NCI-H2196 treated with DMSO at 0.1 percent for 48 hours (cell line): ENCODE measurements around the gene SNAP23.
A peak's percentile ranks its signal among the peaks of the same experiment; 100 is the strongest.
"Not testable (repeated sequence)": the region's sequence is repeated elsewhere in the genome, so short reads cannot be mapped to it uniquely, and the experiment has no call there.

Experiments used
- DNase-seq: peaks from one replicate; lab custom pipeline; 2025; ENCODE audit not compliant: unreplicated experiment; lab: John Stamatoyannopoulos, UW

Gene SNAP23

DNA sequence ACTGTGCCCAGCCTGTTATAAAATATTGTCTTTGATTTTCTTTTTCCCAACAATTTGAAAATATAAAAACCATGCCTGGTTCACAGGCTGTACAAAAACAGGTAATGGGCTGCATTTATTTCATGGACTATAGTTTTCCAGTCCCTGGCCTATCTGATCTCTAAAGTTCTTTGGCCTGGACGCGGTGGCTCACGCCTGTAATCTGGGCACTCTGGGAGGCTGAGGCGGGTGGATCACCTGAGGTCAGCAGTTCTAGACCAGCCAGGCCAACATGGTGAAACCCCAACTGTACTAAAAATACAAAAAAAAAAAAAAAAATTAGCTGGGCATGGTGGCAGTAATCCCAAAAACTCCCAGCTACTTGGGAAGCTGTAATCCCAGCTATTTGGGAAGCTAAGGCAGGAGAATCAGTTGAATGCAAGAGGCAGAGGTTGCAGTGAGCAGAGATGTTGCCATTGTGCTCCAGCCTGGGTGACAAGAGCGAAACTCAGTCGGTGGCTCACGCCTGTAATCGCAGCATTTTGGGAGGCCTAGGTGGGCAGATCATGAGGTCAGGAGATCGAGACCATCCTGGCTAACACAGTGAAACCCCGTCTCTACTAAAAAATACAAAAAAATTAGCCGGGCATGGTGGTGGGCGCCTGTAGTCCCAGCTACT, 61.2 kb downstream of the SNAP23 start:
- not testable (repeated sequence) for DNase-seq

- no peak for DNase-seq
Observed at GRCh38 chr15:42558739-42559138, 63.3 kb downstream of the SNAP23 start.

GRCh38 chr15:42575188-42576039, 80.0 kb downstream of the SNAP23 start, which contains the start of gene STARD9:
TSS of gene STARD9 (plus strand) at chr15:42575606. CDS start at chr15:42575716, 110 bp downstream.
- peak; percentile 89 for DNase-seq

- DNase-seq, result no peak
Observed at GRCh38 chr15:42576040-42576594, 80.7 kb downstream of the SNAP23 start.

DNA sequence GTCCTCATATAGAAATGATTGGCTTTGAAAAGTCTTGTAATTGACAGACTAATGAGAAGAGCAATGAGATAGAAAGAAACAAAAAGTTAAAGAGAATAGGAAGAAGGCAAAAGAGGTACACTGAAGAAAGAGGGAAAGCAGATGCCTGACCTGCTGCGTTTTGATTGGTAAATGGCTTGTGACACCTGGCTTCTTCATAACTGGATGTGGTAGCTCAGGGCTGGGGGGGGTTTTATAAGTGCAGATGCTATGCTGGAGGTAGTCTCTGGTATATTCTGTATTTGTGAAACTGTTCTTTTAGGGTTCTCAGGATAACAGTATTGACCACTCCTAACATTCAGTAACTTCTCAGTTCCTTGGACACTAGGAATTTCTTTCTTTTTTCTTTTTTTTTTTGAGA, 81.3 kb downstream of the SNAP23 start:
- no peak for DNase-seq

DNA sequence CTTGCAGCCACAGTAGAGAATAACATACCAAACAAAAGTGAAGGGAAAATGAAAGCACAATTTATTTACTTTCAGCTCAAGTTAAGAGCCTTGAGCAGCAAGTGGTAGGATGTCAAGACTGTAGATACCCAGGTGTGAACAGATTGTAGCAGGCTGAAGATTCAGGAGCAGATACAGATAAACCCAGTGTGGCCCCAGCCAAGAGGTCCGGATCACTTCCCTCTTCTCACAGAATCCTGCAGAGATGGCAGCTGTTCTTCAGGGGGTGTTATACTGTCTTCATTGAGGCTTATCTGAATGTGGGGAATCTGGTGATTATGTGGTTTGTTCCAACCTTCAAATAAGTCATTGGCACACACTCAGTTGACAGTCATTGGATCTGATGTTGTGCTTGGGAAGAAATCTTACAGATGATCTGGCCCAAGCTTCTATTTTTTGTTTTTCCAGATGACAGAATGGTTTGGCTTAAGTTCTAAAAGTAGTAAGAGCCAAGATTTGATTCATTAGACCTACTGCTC, 82.1 kb downstream of the SNAP23 start:
- no peak for DNase-seq

DNA sequence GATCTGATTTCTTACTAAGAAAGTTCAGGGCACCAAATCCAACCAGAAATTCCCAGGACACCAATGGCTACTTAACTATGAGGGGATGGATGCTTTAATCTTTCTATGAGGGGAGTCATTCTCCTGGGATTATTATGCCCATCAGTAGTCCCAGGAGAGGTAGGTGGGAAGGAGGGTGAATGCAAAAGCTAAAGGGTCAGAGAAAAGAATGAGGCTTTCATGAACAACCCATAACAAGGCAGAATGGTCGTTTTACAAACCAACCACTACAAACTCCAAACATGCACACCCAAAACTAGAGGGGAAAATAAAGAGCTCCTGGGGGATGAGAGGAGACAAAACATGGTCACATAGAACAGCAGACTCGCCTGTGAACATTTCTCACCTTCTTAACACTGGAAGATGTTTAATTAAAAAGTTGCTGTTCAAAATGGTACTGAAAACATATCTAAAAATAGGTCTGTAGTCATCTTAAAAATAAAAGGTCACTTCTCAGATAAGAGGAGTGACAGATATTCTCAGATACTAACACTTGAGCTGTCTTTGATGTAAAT, 83.6 kb downstream of the SNAP23 start:
- DNase-seq, result no peak

GRCh38 chr15:42581272-42581730, 85.9 kb downstream of the SNAP23 start:
- DNase-seq, result peak; percentile 28
